ENCODE results near the gene EGF.

DNA sequence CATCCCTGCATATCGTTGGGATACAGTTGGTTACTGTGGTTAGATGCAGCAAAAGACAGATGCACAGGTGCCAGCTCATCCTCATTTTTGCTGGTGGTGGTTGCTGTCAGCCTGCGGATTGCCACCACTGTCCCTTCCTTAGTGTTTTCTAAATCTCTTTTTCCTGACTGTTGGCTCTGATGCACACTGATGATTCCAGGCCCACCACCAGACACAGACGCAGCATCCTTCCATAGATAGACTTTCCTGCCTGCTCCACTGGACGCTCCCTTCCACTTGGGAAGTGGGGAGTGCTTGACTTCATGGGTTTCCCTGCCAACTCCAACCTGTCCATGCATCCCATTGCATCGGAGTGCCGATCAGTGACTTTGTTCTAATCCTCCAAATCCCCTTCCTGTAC is 101.5 kb downstream of the EGF start:
- TF ChIP-seq POLR2AphosphoS5 (IDR thresholded peaks at IDR 0.05; ENCODE audit: borderline replicate concordance, low read depth, low read length) (no peak), EZH2 (IDR thresholded peaks at IDR 0.05) (no peak)

Measured in SK-N-MC (cell line).